Measurements from ENCODE around the gene IL10RB. TPM values are rescaled to one million over a fixed set of nuclear protein-coding genes. Genes with fewer than 3 reads are reported as not detected.
A peak's percentile ranks its signal among the peaks of the same experiment; 100 is the strongest.

Gene IL10RB
- total RNA-seq, 6 experiments from 2014 or later = 10.5 to 24.2 (median 20.3) TPM

- H3K36me3 ChIP-seq = peaks cover 0 to 74% (median 31%) of the 10 kb centered on the region in 4 donors
- WGBS (ENCODE audit: insufficient coverage, low coverage, low lambda C conversion rate, missing lambda C conversion rate) = 83% methylated on average over 6 of the region's 6 CpGs
- TF ChIP-seq CTCF (IDR thresholded peaks at IDR 0.05) (no peak), POLR2A (IDR thresholded peaks at IDR 0.05) (no peak)
- no peaks in the 10 kb centered on the region for H3K27me3 ChIP-seq
- intact Hi-C loops (cut with DNase I) = no loop called here
- ATAC-seq = no peak
- H3K27ac ChIP-seq = no peak overlapping the region
- no peak overlapping the region for H3K4me3 ChIP-seq
- no peaks in the 10 kb centered on the region for H3K9me3 ChIP-seq
- no peak for DNase-seq
- H3K4me1 ChIP-seq = peaks cover 0 to 11% (median 3%) of the 10 kb centered on the region in 4 donors
Observed at GRCh38 chr21:33256019-33256418, 10.1 kb upstream of the IL10RB start.

- no peak for ATAC-seq
- peaks cover 0 to 61% (median 25%) of the 10 kb centered on the region in 4 donors for H3K36me3 ChIP-seq
Observed at GRCh38 chr21:33257094-33257803, 8.9 kb upstream of the IL10RB start.

DNA sequence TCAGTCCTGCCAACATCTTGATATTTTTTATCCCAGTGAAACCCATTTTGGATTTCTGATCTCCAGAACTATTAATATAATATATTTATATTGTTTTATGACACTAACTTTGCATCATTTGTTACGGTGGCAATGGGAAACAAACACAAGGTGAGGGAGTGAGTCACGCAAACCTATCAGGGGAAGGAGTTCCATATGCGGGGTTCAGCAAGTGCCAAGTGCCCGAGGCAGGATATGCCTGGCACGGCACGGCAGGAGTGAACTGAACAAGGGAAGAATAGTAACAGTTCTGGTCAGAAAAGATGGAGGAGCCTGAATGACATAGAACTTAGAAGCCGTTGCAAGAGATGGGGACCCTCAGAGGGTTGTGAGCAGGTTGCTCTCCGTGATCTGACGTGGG is 7.7 kb upstream of the IL10RB start:
- Histone ChIP-seq H3K27ac (no peak overlapping the region), H3K4me3 (no peak overlapping the region), H3K9me3 (no peaks in the 10 kb centered on the region), H3K36me3 (peaks cover 0 to 57% (median 22%) of the 10 kb centered on the region in 4 donors), H3K4me1 (peaks cover 0 to 11% (median 3%) of the 10 kb centered on the region in 4 donors), H3K27me3 (no peaks in the 10 kb centered on the region)
- DNase-seq (no peak), ATAC-seq (no peak)
- TF ChIP-seq CTCF (IDR thresholded peaks at IDR 0.05) = no peak
- no peak for TF ChIP-seq POLR2A (IDR thresholded peaks at IDR 0.05)
- WGBS (ENCODE audit: insufficient coverage, low coverage, low lambda C conversion rate, missing lambda C conversion rate) = 97% methylated on average over 9 of the region's 9 CpGs
- intact Hi-C loops (cut with DNase I) = no loop called here

More at GRCh38 chr21:33257094-33257803, 8.9 kb upstream of the IL10RB start:
- peaks cover 0 to 11% (median 3%) of the 10 kb centered on the region in 4 donors for H3K4me1 ChIP-seq
- 93% methylated on average over 9 of the region's 18 CpGs for WGBS (ENCODE audit: insufficient coverage, low coverage, low lambda C conversion rate, missing lambda C conversion rate)
- intact Hi-C loops (cut with DNase I) = no loop called here
- H3K9me3 ChIP-seq = no peaks in the 10 kb centered on the region
- no peak for TF ChIP-seq POLR2A (IDR thresholded peaks at IDR 0.05)
- TF ChIP-seq CTCF (IDR thresholded peaks at IDR 0.05) = no peak
- DNase-seq = no peak
- no peak overlapping the region for H3K4me3 ChIP-seq
- H3K27me3 ChIP-seq = no peaks in the 10 kb centered on the region
- H3K27ac ChIP-seq = no peak overlapping the region

- H3K27ac ChIP-seq = peak overlapping the region in 1 of 3 donors; percentile 7
- no peak for ATAC-seq
- intact Hi-C loops (cut with DNase I) = no loop called here
- H3K36me3 ChIP-seq = peaks cover 0 to 51% (median 21%) of the 10 kb centered on the region in 4 donors
- WGBS (ENCODE audit: insufficient coverage, low coverage, low lambda C conversion rate, missing lambda C conversion rate) = 94% methylated on average over 2 of the region's 2 CpGs
- DNase-seq = no peak
- H3K4me1 ChIP-seq = peaks cover 0 to 11% (median 3%) of the 10 kb centered on the region in 4 donors
- TF ChIP-seq CTCF (IDR thresholded peaks at IDR 0.05) = no peak
- no peak for TF ChIP-seq POLR2A (IDR thresholded peaks at IDR 0.05)
- H3K4me3 ChIP-seq = no peak overlapping the region
- H3K27me3 ChIP-seq = no peaks in the 10 kb centered on the region
- H3K9me3 ChIP-seq = no peaks in the 10 kb centered on the region
Observed at GRCh38 chr21:33259428-33259827, 6.7 kb upstream of the IL10RB start.

Data from right lobe of liver (tissue), 6 donors.